ENCODE data around the gene EPB41L4A.
A peak's percentile ranks its signal among the peaks of the same experiment; 100 is the strongest.
"Not testable (repeated sequence)": the region's sequence is repeated elsewhere in the genome, so short reads cannot be mapped to it uniquely, and the experiment has no call there.

The EPB41L4A gene

GRCh38 chr5:112248623-112249022, 170.5 kb downstream of the EPB41L4A start:
- DNase-seq = no peak

GRCh38 chr5:112247960-112248359, 171.1 kb downstream of the EPB41L4A start:
- no peak for DNase-seq

GRCh38 chr5:112245656-112246055, 173.4 kb downstream of the EPB41L4A start:
- no peak for DNase-seq

GRCh38 chr5:112239996-112240395, 179.1 kb downstream of the EPB41L4A start:
- no peak for DNase-seq

- no peak for DNase-seq
Measured at GRCh38 chr5:112238473-112238872, 180.6 kb downstream of the EPB41L4A start.

GRCh38 chr5:112237456-112237855, 181.6 kb downstream of the EPB41L4A start:
- no peak for DNase-seq

- no peak for DNase-seq
Measured at GRCh38 chr5:112234000-112234399, 185.1 kb downstream of the EPB41L4A start.

GRCh38 chr5:112232667-112233066, 186.4 kb downstream of the EPB41L4A start:
- DNase-seq = no peak

GRCh38 chr5:112230606-112231005, 188.5 kb downstream of the EPB41L4A start:
- no peak for DNase-seq

GRCh38 chr5:112228667-112229066, 190.4 kb downstream of the EPB41L4A start:
- peak; percentile 8 for DNase-seq

GRCh38 chr5:112227911-112228631, 191.0 kb downstream of the EPB41L4A start:
- DNase-seq = no peak

GRCh38 chr5:112226215-112226614, 192.9 kb downstream of the EPB41L4A start:
- no peak for DNase-seq

GRCh38 chr5:112222997-112223396, 196.1 kb downstream of the EPB41L4A start:
- DNase-seq = not testable (repeated sequence)

GRCh38 chr5:112221128-112221527, 197.9 kb downstream of the EPB41L4A start:
- no peak for DNase-seq

- no peak for DNase-seq
Measured at GRCh38 chr5:112219000-112219399, 200.1 kb downstream of the EPB41L4A start.

- DNase-seq = no peak
Measured at GRCh38 chr5:112217843-112218579, 201.1 kb downstream of the EPB41L4A start.

GRCh38 chr5:112216140-112216539, 202.9 kb downstream of the EPB41L4A start:
- no peak for DNase-seq

GRCh38 chr5:112210430-112211005, 208.6 kb downstream of the EPB41L4A start:
- DNase-seq = no peak

GRCh38 chr5:112208699-112209615, 210.1 kb downstream of the EPB41L4A start:
- peak; percentile 19 for DNase-seq

GRCh38 chr5:112208195-112208594, 210.9 kb downstream of the EPB41L4A start:
- DNase-seq = not testable (repeated sequence)

- DNase-seq = no peak
Measured at GRCh38 chr5:112205846-112206245, 213.2 kb downstream of the EPB41L4A start.

GRCh38 chr5:112203229-112203628, 215.8 kb downstream of the EPB41L4A start:
- DNase-seq = no peak

- no peak for DNase-seq
Measured at GRCh38 chr5:112202694-112203093, 216.4 kb downstream of the EPB41L4A start.

Measured in MV-4-11 (cell line).